Liver (tissue), 3 donors: ENCODE data around the gene CBFA2T3.

Source experiments
- FOXA1 ChIP-seq: IDR thresholded peaks from 2 replicates; pipeline ENCODE4 v1.6.1; 2016; ENCODE audit warnings: antibody characterized with exemption
- FOXA2 ChIP-seq: IDR thresholded peaks from 2 replicates; pipeline ENCODE4 v1.6.1; 2016; ENCODE audit warnings: antibody characterized with exemption
- GABPA ChIP-seq, 2 donors: IDR thresholded peaks in 1 of 2; conservative IDR thresholded peaks in 1 of 2; 2 replicates each; pipeline ENCODE4 v1.6.1; 2016; ENCODE audit warnings: antibody characterized with exemption in 2 of 2, mild to moderate bottlenecking in 1 of 2, moderate library complexity in 1 of 2
- RAD21 ChIP-seq, 2 donors: IDR thresholded peaks; 2 replicates each; pipeline ENCODE4 v1.6.1; 2016; ENCODE audit warnings: antibody characterized with exemption in 2 of 2, mild to moderate bottlenecking in 2 of 2
- SP1 ChIP-seq: IDR thresholded peaks from 2 replicates; pipeline ENCODE4 v1.6.1; 2018; ENCODE audit warnings: antibody characterized with exemption, mild to moderate bottlenecking
- TAF1 ChIP-seq: conservative IDR thresholded peaks from 2 replicates; pipeline ENCODE4 v1.6.1; 2016; ENCODE audit warnings: antibody characterized with exemption, mild to moderate bottlenecking
- TF ChIP-seq, protein P1 (sequence below): fragments of 150-350 bp; IDR thresholded peaks from 2 replicates; pipeline ENCODE4 v1.5.1; 2017; ENCODE audit warnings: improper control_type of control experiment, low read depth, low read length; ENCODE audit not compliant: missing input control
- TF ChIP-seq, protein P2 (sequence below): IDR thresholded peaks from 2 replicates; pipeline ENCODE4 v1.6.1; 2016; ENCODE audit warnings: antibody characterized with exemption
- TF ChIP-seq, protein P3 (sequence below): IDR thresholded peaks from 2 replicates; pipeline ENCODE4 v1.6.1; 2016; ENCODE audit warnings: antibody characterized with exemption, mild to moderate bottlenecking
- donor health status: healthy.
- donor health status: healthy.

DNA sequence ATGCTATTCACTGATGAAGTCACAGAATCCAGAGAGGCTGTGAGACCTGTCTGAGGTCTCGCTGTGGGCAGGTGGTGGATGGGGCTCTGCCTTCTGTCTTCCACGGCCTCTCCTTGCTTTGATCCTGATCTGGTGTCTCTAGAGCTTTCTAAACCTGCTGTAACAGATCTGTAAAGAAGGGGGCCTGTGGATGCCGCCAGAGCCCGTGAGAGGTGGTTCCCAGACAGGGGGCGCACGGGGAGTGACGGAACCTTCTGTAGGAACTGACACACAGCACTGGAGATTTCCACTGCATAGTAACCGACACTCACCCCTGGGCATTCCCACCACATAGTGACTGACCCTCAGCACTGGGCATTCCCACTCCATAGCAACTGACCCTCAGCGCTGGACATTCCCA, 16.0 kb downstream of the CBFA2T3 start:
- TF ChIP-seq, protein P1, sequence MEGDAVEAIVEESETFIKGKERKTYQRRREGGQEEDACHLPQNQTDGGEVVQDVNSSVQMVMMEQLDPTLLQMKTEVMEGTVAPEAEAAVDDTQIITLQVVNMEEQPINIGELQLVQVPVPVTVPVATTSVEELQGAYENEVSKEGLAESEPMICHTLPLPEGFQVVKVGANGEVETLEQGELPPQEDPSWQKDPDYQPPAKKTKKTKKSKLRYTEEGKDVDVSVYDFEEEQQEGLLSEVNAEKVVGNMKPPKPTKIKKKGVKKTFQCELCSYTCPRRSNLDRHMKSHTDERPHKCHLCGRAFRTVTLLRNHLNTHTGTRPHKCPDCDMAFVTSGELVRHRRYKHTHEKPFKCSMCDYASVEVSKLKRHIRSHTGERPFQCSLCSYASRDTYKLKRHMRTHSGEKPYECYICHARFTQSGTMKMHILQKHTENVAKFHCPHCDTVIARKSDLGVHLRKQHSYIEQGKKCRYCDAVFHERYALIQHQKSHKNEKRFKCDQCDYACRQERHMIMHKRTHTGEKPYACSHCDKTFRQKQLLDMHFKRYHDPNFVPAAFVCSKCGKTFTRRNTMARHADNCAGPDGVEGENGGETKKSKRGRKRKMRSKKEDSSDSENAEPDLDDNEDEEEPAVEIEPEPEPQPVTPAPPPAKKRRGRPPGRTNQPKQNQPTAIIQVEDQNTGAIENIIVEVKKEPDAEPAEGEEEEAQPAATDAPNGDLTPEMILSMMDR: no peak
- TF ChIP-seq TAF1 (no peak), GABPA (IDR thresholded peaks at IDR 0.05 in 1 of 2, conservative IDR thresholded peaks at IDR 0.05 in 1 of 2) (no peak), FOXA2 (no peak), SP1 (no peak), RAD21 (IDR thresholded peaks at IDR 0.05) (no peak), FOXA1 (no peak)
- TF ChIP-seq, protein P2, sequence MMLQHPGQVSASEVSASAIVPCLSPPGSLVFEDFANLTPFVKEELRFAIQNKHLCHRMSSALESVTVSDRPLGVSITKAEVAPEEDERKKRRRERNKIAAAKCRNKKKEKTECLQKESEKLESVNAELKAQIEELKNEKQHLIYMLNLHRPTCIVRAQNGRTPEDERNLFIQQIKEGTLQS: no peak
- TF ChIP-seq, protein P3, sequence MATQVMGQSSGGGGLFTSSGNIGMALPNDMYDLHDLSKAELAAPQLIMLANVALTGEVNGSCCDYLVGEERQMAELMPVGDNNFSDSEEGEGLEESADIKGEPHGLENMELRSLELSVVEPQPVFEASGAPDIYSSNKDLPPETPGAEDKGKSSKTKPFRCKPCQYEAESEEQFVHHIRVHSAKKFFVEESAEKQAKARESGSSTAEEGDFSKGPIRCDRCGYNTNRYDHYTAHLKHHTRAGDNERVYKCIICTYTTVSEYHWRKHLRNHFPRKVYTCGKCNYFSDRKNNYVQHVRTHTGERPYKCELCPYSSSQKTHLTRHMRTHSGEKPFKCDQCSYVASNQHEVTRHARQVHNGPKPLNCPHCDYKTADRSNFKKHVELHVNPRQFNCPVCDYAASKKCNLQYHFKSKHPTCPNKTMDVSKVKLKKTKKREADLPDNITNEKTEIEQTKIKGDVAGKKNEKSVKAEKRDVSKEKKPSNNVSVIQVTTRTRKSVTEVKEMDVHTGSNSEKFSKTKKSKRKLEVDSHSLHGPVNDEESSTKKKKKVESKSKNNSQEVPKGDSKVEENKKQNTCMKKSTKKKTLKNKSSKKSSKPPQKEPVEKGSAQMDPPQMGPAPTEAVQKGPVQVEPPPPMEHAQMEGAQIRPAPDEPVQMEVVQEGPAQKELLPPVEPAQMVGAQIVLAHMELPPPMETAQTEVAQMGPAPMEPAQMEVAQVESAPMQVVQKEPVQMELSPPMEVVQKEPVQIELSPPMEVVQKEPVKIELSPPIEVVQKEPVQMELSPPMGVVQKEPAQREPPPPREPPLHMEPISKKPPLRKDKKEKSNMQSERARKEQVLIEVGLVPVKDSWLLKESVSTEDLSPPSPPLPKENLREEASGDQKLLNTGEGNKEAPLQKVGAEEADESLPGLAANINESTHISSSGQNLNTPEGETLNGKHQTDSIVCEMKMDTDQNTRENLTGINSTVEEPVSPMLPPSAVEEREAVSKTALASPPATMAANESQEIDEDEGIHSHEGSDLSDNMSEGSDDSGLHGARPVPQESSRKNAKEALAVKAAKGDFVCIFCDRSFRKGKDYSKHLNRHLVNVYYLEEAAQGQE: no peak
